Tibial artery (tissue), 4 donors: ENCODE measurements around the gene SCYGR1.

Experiments
- DNase-seq, 2 donors: peaks; one replicate each; pipeline ENCODE4 v3.0.0-alpha.2; 2019
- H3K27ac ChIP-seq, 2 donors: fragments of 200-600 bp; sonication (generic) in 1 of 2; 1 replicate in 1 of 2; 2 replicates in 1 of 2; pipeline ENCODE4 v1.5.1; 2018 to 2019; ENCODE audit warnings: mild to moderate bottlenecking in 1 of 2
- H3K27me3 ChIP-seq, 2 donors: fragments of 200-600 bp; sonication (generic) in 1 of 2; one replicate each; pipeline versions ENCODE4 v1.5.1 to v1.6.0; 2016 to 2019
- H3K36me3 ChIP-seq, 3 donors: fragments of 200-600 bp; sonication (generic) in 2 of 3; one replicate each; pipeline ENCODE4 v1.5.1; 2016 to 2019; ENCODE audit warnings: mild to moderate bottlenecking in 2 of 3
- H3K4me1 ChIP-seq, 4 donors: fragments of 200-600 bp; sonication (generic) in 2 of 4; 1 replicate in 3 of 4; 2 replicates in 1 of 4; pipeline ENCODE4 v1.5.1; 2016 to 2019
- H3K4me3 ChIP-seq, 2 donors: fragments of 200-600 bp; sonication (generic) in 1 of 2; 1 replicate in 1 of 2; 2 replicates in 1 of 2; pipeline ENCODE4 v1.5.1; 2018 to 2019; ENCODE audit warnings: mild to moderate bottlenecking in 2 of 2
- H3K9me3 ChIP-seq, 3 donors: fragments of 200-600 bp; sonication (generic) in 1 of 3; one replicate each; pipeline ENCODE4 v1.5.1; 2016 to 2019
- CTCF ChIP-seq, 2 experiments: fragments of 200-600 bp in 1 of 2; fragments of 450-650 bp in 1 of 2; IDR thresholded peaks; one replicate each; pipeline ENCODE4 v1.5.1; 2017 to 2019; ENCODE audit warnings: antibody characterized with exemption in 2 of 2, mild to moderate bottlenecking in 1 of 2, moderate library complexity in 1 of 2
- intact Hi-C: fragments of 100-400 bp; cut with DNase I; formaldehyde crosslinking; loops from one replicate; pipeline ENCODE4 v1.15.0; 2023; ENCODE audit warnings: low total_unique reads

The SCYGR1 gene

GRCh38 chr2:227423656-227424499 is 36.1 kb upstream of the SCYGR1 start:
- no peak for TF ChIP-seq CTCF (IDR thresholded peaks at IDR 0.05)

GRCh38 chr2:227420087-227421052 is 32.6 kb upstream of the SCYGR1 start:
- Histone ChIP-seq H3K4me1 (peaks cover 0 to 6% (median 1%) of the 10 kb centered on the region in 4 donors), H3K9me3 (no peaks in the 10 kb centered on the region), H3K36me3 (no peaks in the 10 kb centered on the region), H3K4me3 (no peak overlapping the region), H3K27ac (no peak overlapping the region), H3K27me3 (no peaks in the 10 kb centered on the region)
- TF ChIP-seq CTCF (IDR thresholded peaks at IDR 0.05): no peak
- intact Hi-C loops: no loop called here
- no peak for DNase-seq

More at GRCh38 chr2:227423656-227424499, 36.1 kb upstream of the SCYGR1 start:
- intact Hi-C loops: no loop called here
- Histone ChIP-seq H3K27me3 (no peaks in the 10 kb centered on the region), H3K36me3 (no peaks in the 10 kb centered on the region), H3K9me3 (no peaks in the 10 kb centered on the region), H3K4me1 (no peaks in the 10 kb centered on the region), H3K27ac (no peak overlapping the region), H3K4me3 (no peak overlapping the region)
- DNase-seq: no peak

GRCh38 chr2:227416701-227417100 is 29.0 kb upstream of the SCYGR1 start:
- H3K4me3 ChIP-seq: no peak overlapping the region
- H3K27ac ChIP-seq: no peak overlapping the region
- H3K4me1 ChIP-seq: peaks cover 0 to 7% (median 2%) of the 10 kb centered on the region in 4 donors
- H3K36me3 ChIP-seq: no peaks in the 10 kb centered on the region
- H3K27me3 ChIP-seq: no peaks in the 10 kb centered on the region
- H3K9me3 ChIP-seq: no peaks in the 10 kb centered on the region
- intact Hi-C loops: no loop called here
- DNase-seq: no peak
- TF ChIP-seq CTCF (IDR thresholded peaks at IDR 0.05): no peak

- no peaks in the 10 kb centered on the region for H3K27me3 ChIP-seq
- H3K9me3 ChIP-seq: no peaks in the 10 kb centered on the region
- intact Hi-C loops: no loop called here
- no peaks in the 10 kb centered on the region for H3K36me3 ChIP-seq
- peaks cover 0 to 7% (median 2%) of the 10 kb centered on the region in 4 donors for H3K4me1 ChIP-seq
- DNase-seq: peak in 1 of 2 donors; percentile 48
- H3K4me3 ChIP-seq: no peak overlapping the region
- H3K27ac ChIP-seq: no peak overlapping the region
- no peak for TF ChIP-seq CTCF (IDR thresholded peaks at IDR 0.05)
Observed at GRCh38 chr2:227415538-227416424, 28.0 kb upstream of the SCYGR1 start.

GRCh38 chr2:227414846-227415245 is 27.1 kb upstream of the SCYGR1 start:
- H3K27me3 ChIP-seq: no peaks in the 10 kb centered on the region
- intact Hi-C loops: no loop called here

More at GRCh38 chr2:227414846-227415245, 27.1 kb upstream of the SCYGR1 start:
- DNase-seq: no peak
- Histone ChIP-seq H3K27ac (no peak overlapping the region), H3K9me3 (no peaks in the 10 kb centered on the region), H3K36me3 (no peaks in the 10 kb centered on the region), H3K4me3 (no peak overlapping the region), H3K4me1 (peaks cover 0 to 7% (median 2%) of the 10 kb centered on the region in 4 donors)
- no peak for TF ChIP-seq CTCF (IDR thresholded peaks at IDR 0.05)
